Measurements from ENCODE around the gene MALT1.
"Not testable (repeated sequence)": the region's sequence is repeated elsewhere in the genome, so short reads cannot be mapped to it uniquely, and the experiment has no call there.

The MALT1 gene

GRCh38 chr18:58732471-58732870 is 61.2 kb downstream of the MALT1 start:
- no peak for DNase-seq (ENCODE audit: low read depth)

- no peak for DNase-seq (ENCODE audit: low read depth)
Measured at GRCh38 chr18:58733866-58734265, 62.6 kb downstream of the MALT1 start.

GRCh38 chr18:58738322-58738721 is 67.1 kb downstream of the MALT1 start:
- no peak for DNase-seq (ENCODE audit: low read depth)

- DNase-seq (ENCODE audit: low read depth): no peak
Measured at GRCh38 chr18:58745914-58746313, 74.6 kb downstream of the MALT1 start.

GRCh38 chr18:58748899-58749595 is 77.8 kb downstream of the MALT1 start:
- DNase-seq (ENCODE audit: low read depth): no peak

GRCh38 chr18:58753976-58754375 is 82.7 kb downstream of the MALT1 start:
- DNase-seq (ENCODE audit: low read depth): no peak

- DNase-seq (ENCODE audit: low read depth): no peak
Measured at GRCh38 chr18:58754544-58755068, 83.3 kb downstream of the MALT1 start.

- no peak for DNase-seq (ENCODE audit: low read depth)
Measured at GRCh38 chr18:58755304-58756010, 84.2 kb downstream of the MALT1 start.

GRCh38 chr18:58756148-58756547 is 84.9 kb downstream of the MALT1 start:
- DNase-seq (ENCODE audit: low read depth): no peak

GRCh38 chr18:58756596-58757240 is 85.5 kb downstream of the MALT1 start:
- no peak for DNase-seq (ENCODE audit: low read depth)

- DNase-seq (ENCODE audit: low read depth): not testable (repeated sequence)
Measured at GRCh38 chr18:58757351-58757750, 86.1 kb downstream of the MALT1 start.

GRCh38 chr18:58758046-58758445 is 86.8 kb downstream of the MALT1 start:
- DNase-seq (ENCODE audit: low read depth): no peak

- DNase-seq (ENCODE audit: low read depth): no peak
Measured at GRCh38 chr18:58758606-58759005, 87.3 kb downstream of the MALT1 start.

- DNase-seq (ENCODE audit: low read depth): no peak
Measured at GRCh38 chr18:58761241-58761969, 90.1 kb downstream of the MALT1 start.

GRCh38 chr18:58761970-58762780 is 90.9 kb downstream of the MALT1 start:
- DNase-seq (ENCODE audit: low read depth): no peak

GRCh38 chr18:58762781-58763171 is 91.5 kb downstream of the MALT1 start:
- DNase-seq (ENCODE audit: low read depth): no peak

GRCh38 chr18:58766164-58766563 is 94.9 kb downstream of the MALT1 start:
- DNase-seq (ENCODE audit: low read depth): no peak

GRCh38 chr18:58766946-58767345 is 95.7 kb downstream of the MALT1 start:
- no peak for DNase-seq (ENCODE audit: low read depth)

- peak; percentile 47 for DNase-seq (ENCODE audit: low read depth)
Measured at GRCh38 chr18:58768293-58768974, 97.2 kb downstream of the MALT1 start.

GRCh38 chr18:58769321-58769720 is 98.1 kb downstream of the MALT1 start:
- DNase-seq (ENCODE audit: low read depth): no peak

- no peak for DNase-seq (ENCODE audit: low read depth)
Measured at GRCh38 chr18:58770601-58771000, 99.3 kb downstream of the MALT1 start.

Measured in activated T-helper 9 cell treated with anti-CD3 and anti-CD28 coated beads, Interleukin-2, amount 50 U/mL, for 16 hours (primary cell).